GM23338 (cell line): Measurements from ENCODE around the gene SENP3.

Experiments used
- POLR2AphosphoS5 ChIP-seq: IDR thresholded peaks from 2 replicates; pipeline ENCODE4 v1.6.1; 2016; ENCODE audit warnings: antibody characterized with exemption, low read depth
- TF ChIP-seq, protein P1 (sequence below), 2 experiments: fragments of 200-600 bp in 1 of 2; sonication (generic) in 1 of 2; conservative IDR thresholded peaks; 2 replicates each; pipeline versions ENCODE4 v1.5.1 to v1.6.1; 2016 to 2017; ENCODE audit warnings: antibody characterized with exemption in 2 of 2, low read depth in 2 of 2, mild to moderate bottlenecking in 2 of 2, moderate library complexity in 1 of 2

DNA sequence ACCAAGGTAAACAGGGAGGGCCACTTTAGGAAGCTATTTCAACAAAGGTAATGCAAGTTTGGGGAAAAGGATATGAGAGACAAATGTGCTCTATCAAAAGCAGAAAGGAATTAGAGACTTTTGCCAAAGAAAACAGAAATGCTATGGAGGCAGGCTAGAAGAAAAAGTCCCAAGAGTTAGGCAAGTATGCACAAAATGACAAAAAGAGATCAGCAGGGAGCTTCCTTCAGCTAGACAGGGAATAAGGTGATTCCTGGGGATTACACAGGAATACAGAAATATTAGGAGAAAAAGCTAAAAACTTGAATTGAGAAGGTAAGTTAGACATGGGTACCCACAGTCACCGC is 50.5 kb downstream of the SENP3 start:
- TF ChIP-seq POLR2AphosphoS5, result no peak
- TF ChIP-seq, protein P1, sequence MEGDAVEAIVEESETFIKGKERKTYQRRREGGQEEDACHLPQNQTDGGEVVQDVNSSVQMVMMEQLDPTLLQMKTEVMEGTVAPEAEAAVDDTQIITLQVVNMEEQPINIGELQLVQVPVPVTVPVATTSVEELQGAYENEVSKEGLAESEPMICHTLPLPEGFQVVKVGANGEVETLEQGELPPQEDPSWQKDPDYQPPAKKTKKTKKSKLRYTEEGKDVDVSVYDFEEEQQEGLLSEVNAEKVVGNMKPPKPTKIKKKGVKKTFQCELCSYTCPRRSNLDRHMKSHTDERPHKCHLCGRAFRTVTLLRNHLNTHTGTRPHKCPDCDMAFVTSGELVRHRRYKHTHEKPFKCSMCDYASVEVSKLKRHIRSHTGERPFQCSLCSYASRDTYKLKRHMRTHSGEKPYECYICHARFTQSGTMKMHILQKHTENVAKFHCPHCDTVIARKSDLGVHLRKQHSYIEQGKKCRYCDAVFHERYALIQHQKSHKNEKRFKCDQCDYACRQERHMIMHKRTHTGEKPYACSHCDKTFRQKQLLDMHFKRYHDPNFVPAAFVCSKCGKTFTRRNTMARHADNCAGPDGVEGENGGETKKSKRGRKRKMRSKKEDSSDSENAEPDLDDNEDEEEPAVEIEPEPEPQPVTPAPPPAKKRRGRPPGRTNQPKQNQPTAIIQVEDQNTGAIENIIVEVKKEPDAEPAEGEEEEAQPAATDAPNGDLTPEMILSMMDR (conservative IDR thresholded peaks at IDR 0.05; ENCODE audit: low read depth in 2 of 2), result no peak
